Measurements from ENCODE around the gene DAAM2.

The DAAM2 gene

DNA sequence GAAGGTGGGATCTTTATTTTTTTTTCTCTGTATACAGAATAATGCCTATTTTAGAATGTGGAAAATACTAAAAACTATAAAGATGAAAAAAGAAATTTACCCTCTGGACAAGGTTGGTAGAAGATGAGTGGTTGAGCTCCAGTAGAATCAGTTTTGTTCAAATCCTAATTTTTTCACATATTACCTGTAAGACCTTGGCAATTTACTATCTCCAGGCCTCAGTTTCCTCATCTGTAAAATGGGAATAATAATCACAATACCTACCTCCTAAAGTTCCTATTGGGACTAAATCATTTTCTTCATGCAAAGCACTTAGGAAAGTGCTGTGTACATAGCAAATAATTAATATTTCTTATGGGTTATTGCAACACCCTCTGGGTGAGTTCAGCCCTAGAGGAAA is 28.4 kb downstream of the DAAM2 start:
- DNase-seq: no peak

- no peak for DNase-seq
These were observed 29.0 kb downstream of the DAAM2 start for GRCh38 chr6:39821046-39821740.

DNA sequence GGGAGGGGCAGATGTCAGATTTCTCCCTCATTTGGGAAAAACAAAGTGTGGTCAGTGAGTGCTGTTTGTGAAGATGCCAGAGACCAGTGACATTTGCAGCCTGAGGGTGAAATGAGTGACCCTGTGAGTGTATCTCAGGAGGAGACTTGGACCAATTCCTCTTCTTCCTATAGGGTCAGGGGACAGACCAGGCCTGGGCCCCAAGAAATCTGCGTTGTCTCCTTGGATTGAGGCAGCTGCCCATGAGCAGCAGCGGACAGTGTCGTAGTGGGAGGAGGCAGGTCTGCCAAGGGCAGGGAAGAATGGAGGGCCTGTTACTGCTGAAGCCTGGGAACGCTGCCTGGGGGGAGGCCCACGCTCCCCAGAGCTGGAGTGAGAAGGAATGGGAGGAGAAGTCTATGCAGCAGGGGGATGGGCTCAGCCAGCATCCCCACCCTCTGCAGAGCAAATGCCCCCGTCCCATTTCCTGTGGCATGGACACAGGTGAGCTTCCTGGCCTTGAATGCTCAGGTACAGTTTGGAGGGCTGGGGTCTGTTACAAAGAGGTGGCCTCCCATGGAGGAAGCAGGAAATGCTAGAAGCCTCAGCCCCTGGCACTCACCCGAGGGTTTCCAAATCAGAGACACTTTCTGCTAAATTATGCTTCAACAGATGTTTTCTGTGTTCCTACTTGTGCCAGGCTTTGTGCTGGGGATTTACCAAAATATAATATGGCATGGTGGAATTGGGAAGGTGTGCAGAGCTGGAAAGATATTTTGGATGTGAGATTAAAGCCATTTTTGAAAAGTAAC is 29.8 kb downstream of the DAAM2 start:
- no peak for DNase-seq

GRCh38 chr6:39822846-39823815 is 31.0 kb downstream of the DAAM2 start:
- DNase-seq: no peak

GRCh38 chr6:39824030-39824926 is 32.1 kb downstream of the DAAM2 start:
- no peak for DNase-seq

DNA sequence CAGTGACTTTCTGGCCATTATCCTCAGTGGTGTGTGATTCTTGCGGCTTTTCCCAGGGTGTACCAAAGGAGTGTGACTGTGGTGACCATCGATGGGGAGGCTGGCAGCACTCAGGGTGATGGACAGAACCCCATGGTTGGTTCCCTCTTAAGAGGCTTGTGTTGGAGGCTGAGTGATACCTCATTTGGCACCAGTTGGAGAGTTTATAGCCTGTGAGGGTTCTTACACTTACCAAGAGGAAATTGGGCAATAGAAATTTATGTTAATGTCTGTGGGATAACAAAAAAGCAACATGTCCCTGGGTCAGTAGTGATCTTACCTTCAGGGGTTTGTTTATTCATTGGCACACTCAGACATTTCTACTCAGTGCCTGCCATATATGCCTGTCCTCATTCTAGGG is 37.2 kb downstream of the DAAM2 start:
- no peak for DNase-seq

DNA sequence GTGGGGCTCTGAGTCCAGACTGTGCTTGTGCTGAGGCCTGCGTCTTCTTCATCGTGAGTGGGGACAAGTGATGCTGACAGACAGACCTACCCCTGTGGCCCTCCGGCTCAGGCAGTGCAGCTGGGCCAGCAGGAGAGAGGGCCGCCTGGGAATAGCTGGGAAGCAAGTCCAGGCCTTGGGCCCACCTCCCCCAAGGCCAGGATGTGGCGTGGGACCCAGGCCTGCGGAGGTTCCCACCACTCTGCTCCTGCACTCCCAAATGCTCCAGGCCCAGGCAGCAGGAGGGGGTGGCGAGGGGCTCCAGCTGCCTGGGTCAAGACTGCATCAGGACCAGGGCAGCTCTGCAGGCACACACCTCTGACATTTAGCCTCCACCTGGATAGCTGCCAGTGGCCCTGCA is 38.3 kb downstream of the DAAM2 start:
- no peak for DNase-seq

- no peak for DNase-seq
These were observed 39.5 kb downstream of the DAAM2 start for GRCh38 chr6:39831701-39832100.

GRCh38 chr6:39834278-39834677 is 42.1 kb downstream of the DAAM2 start:
- no peak for DNase-seq

DNA sequence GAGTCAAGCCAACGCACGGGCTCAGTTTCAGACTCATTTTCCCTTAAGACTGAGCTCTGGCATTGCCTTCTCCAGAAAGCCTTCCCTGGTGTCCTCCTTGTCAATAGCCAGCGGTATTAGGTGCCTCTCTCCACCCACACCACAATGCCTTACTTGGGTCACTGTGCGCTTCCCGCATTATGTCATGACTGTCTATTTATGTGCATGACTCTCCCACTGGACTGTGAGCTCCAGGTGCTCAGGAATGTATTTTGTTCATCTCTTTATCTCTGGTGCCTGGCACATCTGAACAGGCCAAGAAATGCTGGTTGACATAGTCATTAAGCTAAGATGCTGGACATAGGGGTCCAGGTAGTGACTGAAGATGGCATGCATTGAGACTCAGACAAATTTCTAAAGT is 42.7 kb downstream of the DAAM2 start:
- no peak for DNase-seq

DNA sequence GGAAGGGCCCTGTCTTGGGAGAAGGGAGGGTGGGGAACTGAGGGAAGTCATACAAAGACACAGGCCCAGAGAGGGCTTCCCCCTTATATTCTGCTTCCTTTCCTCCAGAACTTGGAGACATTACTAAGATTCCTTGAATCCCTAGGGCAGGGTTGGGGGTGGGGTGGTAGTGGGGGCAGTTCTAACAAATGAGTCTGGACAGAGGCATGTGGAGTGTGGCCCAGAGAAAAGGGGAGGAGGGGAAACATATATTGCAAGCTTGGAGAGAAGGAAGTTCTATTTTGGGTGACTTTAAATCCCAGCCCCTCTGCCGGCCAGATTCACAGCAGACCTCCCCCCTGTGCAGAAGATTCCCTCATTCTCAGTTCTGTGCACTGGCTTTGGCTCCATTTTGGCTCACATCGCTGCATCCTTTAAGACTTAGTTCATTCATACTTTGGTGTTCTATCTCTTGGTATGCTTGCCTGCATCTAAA is 43.7 kb downstream of the DAAM2 start:
- no peak for DNase-seq

GRCh38 chr6:39836606-39837005 is 44.4 kb downstream of the DAAM2 start:
- no peak for DNase-seq

DNA sequence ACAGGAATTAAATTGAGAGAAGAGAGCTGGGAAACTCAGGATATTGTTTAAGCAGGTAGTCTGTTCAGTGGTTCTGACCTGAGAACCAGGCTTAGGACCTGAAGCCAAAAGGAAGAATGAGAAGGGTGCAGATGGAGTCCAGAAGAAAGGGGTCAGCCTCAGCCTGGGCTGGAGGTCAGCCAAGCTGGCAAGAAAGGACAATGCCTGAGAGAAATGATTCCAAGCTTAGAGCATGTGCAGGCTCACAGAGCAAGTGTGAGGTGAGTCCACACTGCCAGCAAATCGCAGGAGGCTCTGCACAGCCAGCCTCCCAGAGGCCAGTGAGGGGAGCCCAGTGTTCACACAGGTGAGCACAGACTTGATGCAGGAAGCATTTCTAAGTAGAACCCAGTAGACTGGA is 47.3 kb downstream of the DAAM2 start:
- no peak for DNase-seq

GRCh38 chr6:39840781-39841180 is 48.6 kb downstream of the DAAM2 start:
- no peak for DNase-seq

DNA sequence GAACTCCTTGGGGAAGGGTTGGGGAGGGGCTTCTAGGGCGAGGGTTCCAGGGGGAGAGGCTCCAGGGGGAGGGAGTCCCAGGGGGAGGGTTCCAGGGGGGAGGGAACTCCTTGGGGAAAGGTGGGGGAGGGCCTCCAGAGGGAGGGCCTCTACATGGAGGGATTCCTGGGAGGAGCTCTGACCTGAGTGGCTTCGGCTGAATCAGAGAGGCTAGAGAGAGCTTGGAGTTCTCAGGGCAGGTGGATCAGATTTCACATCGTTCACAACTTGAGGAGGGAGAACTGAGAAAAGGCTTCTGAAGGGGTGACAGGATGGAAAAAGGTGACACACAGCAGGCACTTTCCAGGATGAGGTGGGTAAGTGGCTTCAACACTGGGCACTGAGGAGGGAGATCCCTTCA is 49.1 kb downstream of the DAAM2 start:
- DNase-seq: no peak

DNA sequence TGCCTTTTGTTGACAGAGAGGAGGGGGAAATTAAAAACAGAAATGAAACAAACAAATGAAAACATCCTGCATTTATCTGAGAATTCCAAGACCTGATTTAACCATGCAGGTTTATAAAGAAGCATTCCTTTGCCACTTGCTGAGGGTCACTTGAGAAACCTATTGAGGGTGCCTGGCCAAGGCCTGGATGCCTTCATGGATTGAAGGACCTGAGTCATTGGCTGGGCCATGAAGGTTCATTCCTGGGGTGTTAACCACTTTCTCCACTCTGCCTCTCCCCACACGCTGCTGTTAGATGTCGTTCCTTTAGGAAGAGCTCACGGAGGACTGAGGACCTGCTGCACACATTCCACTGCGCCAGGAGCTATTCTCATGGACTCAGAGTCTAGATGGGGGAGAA is 49.7 kb downstream of the DAAM2 start:
- DNase-seq: no peak

DNA sequence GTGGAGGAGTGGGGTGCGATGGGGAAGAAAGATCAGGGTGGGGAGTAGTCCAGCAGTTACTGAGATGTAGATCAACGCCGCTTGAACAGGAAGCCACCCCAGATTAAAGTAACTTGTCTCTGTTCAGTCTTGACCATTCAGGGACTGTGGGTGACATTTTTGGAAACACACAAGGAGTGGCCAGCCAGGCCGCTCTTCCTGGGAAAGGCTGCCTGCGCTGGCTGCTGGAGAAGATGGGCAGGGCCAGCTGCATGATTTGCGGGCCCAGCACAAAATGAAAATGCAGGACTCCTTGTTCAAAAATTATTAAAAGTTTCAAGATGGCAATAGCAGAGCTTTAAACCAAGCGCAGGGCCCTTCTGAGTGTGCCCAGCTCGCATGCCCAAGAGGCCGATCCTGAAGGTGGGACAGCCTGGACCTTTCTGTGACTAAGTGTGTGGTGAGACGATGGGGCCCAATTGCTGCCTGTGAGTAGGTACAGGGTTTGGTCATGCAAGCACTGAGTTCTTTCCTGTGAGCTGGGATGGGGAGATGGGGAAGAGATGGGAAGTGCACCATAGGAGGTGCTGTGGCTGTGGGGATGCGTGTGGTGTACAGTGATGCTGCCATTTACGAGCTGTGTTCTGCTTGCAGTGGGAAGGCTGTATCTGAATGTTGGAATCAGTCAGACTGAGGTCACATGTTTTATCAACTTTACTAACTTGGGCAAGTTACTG is 51.3 kb downstream of the DAAM2 start:
- no peak for DNase-seq

- no peak for DNase-seq
These were observed 52.7 kb downstream of the DAAM2 start for GRCh38 chr6:39844866-39845265.

- DNase-seq: no peak
These were observed 55.0 kb downstream of the DAAM2 start for GRCh38 chr6:39847221-39847620.

- DNase-seq: no peak
These were observed 56.0 kb downstream of the DAAM2 start for GRCh38 chr6:39848171-39848570.

- DNase-seq: no peak
These were observed 57.1 kb downstream of the DAAM2 start for GRCh38 chr6:39849228-39849627.

DNA sequence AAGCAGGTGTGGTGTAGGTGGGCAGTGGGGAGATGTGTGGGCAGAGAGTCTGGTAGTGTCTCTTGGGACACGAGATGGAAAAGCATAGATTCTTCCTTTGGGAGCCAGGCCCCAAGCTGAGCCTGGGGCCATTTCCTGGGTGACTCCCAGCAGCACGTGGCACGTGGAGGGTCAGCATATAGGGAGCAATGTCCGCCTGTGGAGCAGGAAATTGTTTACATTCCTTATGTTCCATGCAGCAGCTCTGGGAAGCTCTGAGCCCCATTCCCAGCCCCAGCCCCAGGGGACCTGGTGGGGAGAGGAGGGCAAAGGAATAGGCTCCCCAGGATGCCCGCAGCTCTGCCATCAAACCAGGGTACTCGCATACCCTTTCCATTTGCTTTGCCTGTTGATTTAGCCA is 57.6 kb downstream of the DAAM2 start:
- no peak for DNase-seq

Measured in KG1 (cell line).